SK-N-SH treated with all-trans-retinoic acid at 6 μM for 48 hours (cell line): ENCODE results near the gene RTP4.

Source experiments
- ATAC-seq: fragments of 200-7000 bp; cut with Tn5 transposase; 3 replicates; pipeline ENCODE4 v1.9.1; 2020; ENCODE audit warnings: mild to moderate bottlenecking, moderate library complexity
- CREB5 ChIP-seq: fragments of 250-450 bp; sonication (Bioruptor Pico); IDR thresholded peaks from 2 replicates; pipeline ENCODE4 v1.5.1; 2020; ENCODE audit warnings: low read depth, mild to moderate bottlenecking, moderate library complexity
- CSDC2 ChIP-seq: fragments of 250-450 bp; sonication (Bioruptor Pico); IDR thresholded peaks from 2 replicates; pipeline ENCODE4 v1.5.0; 2020; ENCODE audit warnings: mild to moderate bottlenecking, moderate library complexity
- CSRNP3 ChIP-seq: fragments of 250-450 bp; sonication (Bioruptor Pico); IDR thresholded peaks from 2 replicates; pipeline ENCODE4 v1.5.1; 2021; ENCODE audit warnings: mild to moderate bottlenecking, moderate library complexity
- ESRRG ChIP-seq: fragments of 250-450 bp; sonication (Bioruptor Pico); IDR thresholded peaks from 2 replicates; pipeline ENCODE4 v1.6.1; 2021; ENCODE audit warnings: mild to moderate bottlenecking
- GLIS3 ChIP-seq: fragments of 250-450 bp; sonication (Bioruptor Pico); IDR thresholded peaks from 2 replicates; pipeline ENCODE4 v1.5.0; 2020; ENCODE audit warnings: mild to moderate bottlenecking, moderate library complexity
- ISL1 ChIP-seq: fragments of 250-450 bp; sonication (Bioruptor Pico); IDR thresholded peaks from 2 replicates; pipeline ENCODE4 v2.1.2; 2022; ENCODE audit warnings: mild to moderate bottlenecking, moderate library complexity
- OSR1 ChIP-seq: fragments of 250-450 bp; sonication (Bioruptor Pico); IDR thresholded peaks from 2 replicates; pipeline ENCODE4 v1.8.0; 2022; ENCODE audit warnings: moderate library complexity, mild to moderate bottlenecking, inconsistent platforms
- PATZ1 ChIP-seq: fragments of 250-450 bp; sonication (Bioruptor Pico); IDR thresholded peaks from 2 replicates; pipeline ENCODE4 v1.8.0; 2020; ENCODE audit warnings: mild to moderate bottlenecking, moderate library complexity, borderline replicate concordance
- POU6F1 ChIP-seq: fragments of 250-450 bp; sonication (Bioruptor Pico); IDR thresholded peaks from 2 replicates; pipeline ENCODE4 v1.8.0; 2021; ENCODE audit warnings: low read depth, mild to moderate bottlenecking, moderate library complexity, borderline replicate concordance
- PPARA ChIP-seq: fragments of 250-450 bp; sonication (Bioruptor Pico); IDR thresholded peaks from 2 replicates; pipeline ENCODE4 v1.5.0; 2020; ENCODE audit warnings: mild to moderate bottlenecking, borderline replicate concordance
- RARB ChIP-seq: fragments of 250-450 bp; sonication (Bioruptor Pico); IDR thresholded peaks from 2 replicates; pipeline ENCODE4 v1.8.0; 2021; ENCODE audit warnings: mild to moderate bottlenecking, moderate library complexity
- SNAI2 ChIP-seq: fragments of 250-450 bp; sonication (Bioruptor Pico); IDR thresholded peaks from 2 replicates; pipeline ENCODE4 v1.5.0; 2020; ENCODE audit warnings: mild to moderate bottlenecking, moderate library complexity
- TCF4 ChIP-seq: fragments of 250-450 bp; sonication (Bioruptor Pico); IDR thresholded peaks from 2 replicates; pipeline ENCODE4 v1.8.0; 2021; ENCODE audit warnings: mild to moderate bottlenecking, moderate library complexity, borderline replicate concordance
- TOX ChIP-seq: fragments of 250-450 bp; sonication (Bioruptor Pico); IDR thresholded peaks from 2 replicates; pipeline ENCODE4 v1.8.0; 2021; ENCODE audit warnings: mild to moderate bottlenecking, moderate library complexity, borderline replicate concordance
- ZC3H10 ChIP-seq: fragments of 250-450 bp; sonication (Bioruptor Pico); IDR thresholded peaks from 2 replicates; pipeline ENCODE4 v1.5.1; 2021; ENCODE audit warnings: mild to moderate bottlenecking, moderate library complexity
- ZFP30 ChIP-seq: fragments of 450-650 bp; formaldehyde crosslinking; IDR thresholded peaks from 2 replicates; pipeline ENCODE4 v1.5.0; 2022; ENCODE audit warnings: mild to moderate bottlenecking, moderate library complexity
- ZNF565 ChIP-seq: fragments of 450-650 bp; formaldehyde crosslinking; conservative IDR thresholded peaks from 2 replicates; pipeline ENCODE4 v1.5.0; 2020; ENCODE audit warnings: low read depth, mild to moderate bottlenecking, moderate library complexity
- ZNF70 ChIP-seq: fragments of 450-650 bp; formaldehyde crosslinking; IDR thresholded peaks from 2 replicates; pipeline ENCODE4 v1.5.0; 2020; ENCODE audit warnings: mild to moderate bottlenecking, moderate library complexity
- ZNF8 ChIP-seq: fragments of 450-650 bp; formaldehyde crosslinking; IDR thresholded peaks from 2 replicates; pipeline ENCODE4 v1.5.0; 2020; ENCODE audit warnings: mild to moderate bottlenecking, moderate library complexity

Gene RTP4

GRCh38 chr3:187321766-187322165 lies 46.4 kb upstream of the RTP4 start:
- ATAC-seq = no peak
- TF ChIP-seq TOX (CRISPR knock-in tag) (no peak), ESRRG (CRISPR knock-in tag) (no peak)

- no peak for ATAC-seq
- no peak for TF ChIP-seq ZC3H10 (CRISPR knock-in tag)
- TF ChIP-seq PPARA = no peak
- no peak for TF ChIP-seq PATZ1
- TF ChIP-seq CREB5 (CRISPR knock-in tag) = no peak
- TF ChIP-seq OSR1 = no peak
- TF ChIP-seq POU6F1 (CRISPR knock-in tag) = no peak
- no peak for TF ChIP-seq RARB (CRISPR knock-in tag)
- TF ChIP-seq ZNF8 = no peak
These were observed 45.9 kb upstream of the RTP4 start for GRCh38 chr3:187322291-187322690.

- TF ChIP-seq ESRRG (CRISPR knock-in tag) = no peak
- no peak for TF ChIP-seq CREB5 (CRISPR knock-in tag)
- TF ChIP-seq TCF4 = no peak
- TF ChIP-seq PPARA = no peak
These were observed 45.1 kb upstream of the RTP4 start for GRCh38 chr3:187323091-187323490.

GRCh38 chr3:187325632-187326031 lies 42.6 kb upstream of the RTP4 start:
- no peak for ATAC-seq
- TF ChIP-seq ZFP30 (no peak), ISL1 (no peak), ZNF565 (no peak), ZNF8 (no peak), OSR1 (no peak), POU6F1 (CRISPR knock-in tag) (no peak), CSRNP3 (no peak), ESRRG (CRISPR knock-in tag) (no peak), TCF4 (no peak), ZNF70 (CRISPR knock-in tag) (no peak), RARB (CRISPR knock-in tag) (no peak), CSDC2 (CRISPR knock-in tag) (no peak)

More at GRCh38 chr3:187323091-187323490, 45.1 kb upstream of the RTP4 start:
- ATAC-seq = no peak

GRCh38 chr3:187327845-187328244 lies 40.3 kb upstream of the RTP4 start:
- ATAC-seq = no peak
- TF ChIP-seq ZNF70 (CRISPR knock-in tag) (no peak), PATZ1 (no peak), CSRNP3 (no peak), RARB (CRISPR knock-in tag) (no peak), GLIS3 (CRISPR knock-in tag) (no peak), CREB5 (CRISPR knock-in tag) (no peak), TOX (CRISPR knock-in tag) (no peak), SNAI2 (CRISPR knock-in tag) (no peak)
